ENCODE measurements around the gene CASP8AP2. TPM values are rescaled to one million over a fixed set of nuclear protein-coding genes. Genes with fewer than 3 reads are reported as not detected.

CASP8AP2 gene
- total RNA-seq, 1 donor from 2014 or later, result 59.0 TPM

DNA sequence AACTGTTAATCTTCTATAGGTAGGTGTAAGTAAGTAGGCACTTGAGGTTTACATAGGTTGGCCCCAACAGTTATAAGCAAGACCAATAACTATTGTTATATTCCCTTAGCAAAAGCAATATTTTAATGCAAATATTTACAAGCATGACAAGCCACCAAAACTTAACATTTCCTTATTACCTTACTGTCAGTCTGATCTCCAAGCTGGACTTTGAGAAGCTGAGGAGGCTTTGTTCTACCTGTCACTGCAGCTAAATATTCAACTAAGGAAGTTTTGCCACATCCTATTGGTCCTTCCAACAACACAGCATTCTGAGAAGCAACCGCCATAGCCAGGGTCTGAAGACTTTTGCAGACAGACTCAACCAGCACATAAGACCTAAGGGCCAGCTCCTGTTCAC lies 39.7 kb upstream of the CASP8AP2 start:
- no peaks in the 10 kb centered on the region for H3F3A ChIP-seq (ENCODE audit: low read depth)
- no peak for DNase-seq (ENCODE audit: low spot score)
- no peaks in the 10 kb centered on the region for H3K4me1 ChIP-seq
- no peak overlapping the region for H3K27ac ChIP-seq
- Mint-ChIP-seq H3K27ac (no peak overlapping the region), H3K36me3 (peaks cover 20% of the 10 kb centered on the region), H3K9me3 (no peaks in the 10 kb centered on the region), H3K27me3 (ENCODE audit: insufficient read depth, low read depth) (no peaks in the 10 kb centered on the region), H3K4me3 (no peak overlapping the region), H3K4me1 (no peaks in the 10 kb centered on the region)
- TF ChIP-seq EZH2phosphoT487 (IDR thresholded peaks at IDR 0.05), result no peak
- TF ChIP-seq CTCF (IDR thresholded peaks at IDR 0.05), result no peak
- TF ChIP-seq EZH2 (IDR thresholded peaks at IDR 0.05), result no peak
- peaks cover 15% of the 10 kb centered on the region for H4K20me1 ChIP-seq (ENCODE audit: low read depth)
- no peak overlapping the region for H2AFZ ChIP-seq (replicated peaks)
- no peak overlapping the region for H3K4me3 ChIP-seq
- H3K27me3 ChIP-seq, result no peaks in the 10 kb centered on the region
- no peak overlapping the region for H3K9ac ChIP-seq
- peaks cover 3% of the 10 kb centered on the region for H3K36me3 ChIP-seq
- H3K4me2 ChIP-seq, result no peak overlapping the region
- peaks cover 2% of the 10 kb centered on the region for H3K79me2 ChIP-seq (ENCODE audit: low read depth)
- no peaks in the 10 kb centered on the region for H3K9me3 ChIP-seq (ENCODE audit: low read depth)

DNA sequence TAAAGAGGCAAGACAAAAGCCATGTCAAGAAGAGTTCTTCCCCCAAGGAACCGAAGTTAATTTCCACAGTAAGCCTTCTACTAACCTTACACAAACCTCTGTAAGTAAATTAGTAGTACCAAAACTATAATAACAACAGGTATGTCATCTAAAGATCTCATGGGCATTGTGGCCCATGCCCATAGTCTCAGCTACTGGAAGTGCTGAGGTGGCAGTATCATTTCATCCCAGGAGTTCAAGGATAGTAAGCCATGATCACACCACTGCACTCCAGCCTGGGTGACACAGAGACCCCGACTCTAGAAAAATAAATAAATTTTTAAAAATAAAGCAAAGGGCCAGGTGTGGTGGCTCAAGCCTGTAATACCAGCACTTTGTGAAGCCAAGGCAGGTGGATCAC lies 39.3 kb upstream of the CASP8AP2 start:
- Mint-ChIP-seq H3K36me3 (peaks cover 16% of the 10 kb centered on the region), H3K27me3 (ENCODE audit: insufficient read depth, low read depth) (no peaks in the 10 kb centered on the region), H3K4me3 (no peak overlapping the region), H3K9me3 (no peaks in the 10 kb centered on the region), H3K27ac (no peak overlapping the region), H3K4me1 (no peaks in the 10 kb centered on the region)
- H3K79me2 ChIP-seq (ENCODE audit: low read depth), result peaks cover 6% of the 10 kb centered on the region
- TF ChIP-seq EZH2phosphoT487 (IDR thresholded peaks at IDR 0.05), result no peak
- TF ChIP-seq CTCF (IDR thresholded peaks at IDR 0.05), result no peak
- TF ChIP-seq EZH2 (IDR thresholded peaks at IDR 0.05), result no peak
- no peaks in the 10 kb centered on the region for H3K27me3 ChIP-seq
- no peak overlapping the region for H2AFZ ChIP-seq (replicated peaks)
- H3K4me2 ChIP-seq, result no peak overlapping the region
- peaks cover 15% of the 10 kb centered on the region for H4K20me1 ChIP-seq (ENCODE audit: low read depth)
- no peak overlapping the region for H3K9ac ChIP-seq
- peaks cover 3% of the 10 kb centered on the region for H3K36me3 ChIP-seq
- DNase-seq (ENCODE audit: low spot score), result no peak
- no peak overlapping the region for H3K4me3 ChIP-seq
- no peak overlapping the region for H3K27ac ChIP-seq
- no peaks in the 10 kb centered on the region for H3K4me1 ChIP-seq
- H3K9me3 ChIP-seq (ENCODE audit: low read depth), result no peaks in the 10 kb centered on the region
- H3F3A ChIP-seq (ENCODE audit: low read depth), result no peaks in the 10 kb centered on the region

GRCh38 chr6:89792881-89793280 lies 36.8 kb upstream of the CASP8AP2 start:
- H3K4me2 ChIP-seq, result no peak overlapping the region
- peaks cover 15% of the 10 kb centered on the region for H4K20me1 ChIP-seq (ENCODE audit: low read depth)
- H3F3A ChIP-seq (ENCODE audit: low read depth), result no peaks in the 10 kb centered on the region
- H3K9ac ChIP-seq, result no peak overlapping the region
- Mint-ChIP-seq H3K27ac (no peak overlapping the region), H3K36me3 (peaks cover 14% of the 10 kb centered on the region), H3K27me3 (ENCODE audit: insufficient read depth, low read depth) (no peaks in the 10 kb centered on the region), H3K9me3 (no peaks in the 10 kb centered on the region), H3K4me1 (no peaks in the 10 kb centered on the region), H3K4me3 (no peak overlapping the region)
- no peak overlapping the region for H2AFZ ChIP-seq (replicated peaks)
- H3K27ac ChIP-seq, result no peak overlapping the region
- no peaks in the 10 kb centered on the region for H3K9me3 ChIP-seq (ENCODE audit: low read depth)
- peaks cover 8% of the 10 kb centered on the region for H3K79me2 ChIP-seq (ENCODE audit: low read depth)
- DNase-seq (ENCODE audit: low spot score), result peak; percentile 37
- H3K4me1 ChIP-seq, result no peaks in the 10 kb centered on the region
- H3K36me3 ChIP-seq, result peaks cover 3% of the 10 kb centered on the region
- TF ChIP-seq CTCF (IDR thresholded peaks at IDR 0.05), result peak; percentile 58
- no peak for TF ChIP-seq EZH2 (IDR thresholded peaks at IDR 0.05)
- no peak for TF ChIP-seq EZH2phosphoT487 (IDR thresholded peaks at IDR 0.05)
- H3K4me3 ChIP-seq, result no peak overlapping the region
- H3K27me3 ChIP-seq, result no peaks in the 10 kb centered on the region
